Adrenal gland (tissue), 5 donors: ENCODE data around the gene KIAA1671.

ENCODE experiments used
- CTCF ChIP-seq, 6 experiments: fragments of 450-650 bp in 4 of 6; fragments of 200-600 bp in 2 of 6; sonication (generic) in 1 of 6; IDR thresholded peaks; 1 replicate in 5 of 6; 2 replicates in 1 of 6; pipeline versions ENCODE4 v1.5.1 to v1.8.0; 2016 to 2021; ENCODE audit warnings: antibody characterized with exemption in 6 of 6, mild to moderate bottlenecking in 2 of 6, moderate library complexity in 1 of 6
- POLR2A ChIP-seq, 2 donors: fragments of 450-650 bp; IDR thresholded peaks; one replicate each; pipeline ENCODE4 v1.6.1; 2017; ENCODE audit warnings: antibody characterized with exemption in 2 of 2, mild to moderate bottlenecking in 2 of 2, moderate library complexity in 1 of 2
- donor health status: DM: no; HTN: no; CAD: no.

GRCh38 chr22:25160120-25160996, 207.8 kb downstream of the KIAA1671 start:
- no peak for TF ChIP-seq POLR2A (IDR thresholded peaks at IDR 0.05)
- no peak for TF ChIP-seq CTCF (IDR thresholded peaks at IDR 0.05)
